ENCODE data around the gene PRKD3. TPM values are rescaled to one million over a fixed set of nuclear protein-coding genes. Genes with fewer than 3 reads are reported as not detected.
A peak's percentile ranks its signal among the peaks of the same experiment; 100 is the strongest.

PRKD3 gene
- total RNA-seq, 1 donor = 68.0 TPM

DNA sequence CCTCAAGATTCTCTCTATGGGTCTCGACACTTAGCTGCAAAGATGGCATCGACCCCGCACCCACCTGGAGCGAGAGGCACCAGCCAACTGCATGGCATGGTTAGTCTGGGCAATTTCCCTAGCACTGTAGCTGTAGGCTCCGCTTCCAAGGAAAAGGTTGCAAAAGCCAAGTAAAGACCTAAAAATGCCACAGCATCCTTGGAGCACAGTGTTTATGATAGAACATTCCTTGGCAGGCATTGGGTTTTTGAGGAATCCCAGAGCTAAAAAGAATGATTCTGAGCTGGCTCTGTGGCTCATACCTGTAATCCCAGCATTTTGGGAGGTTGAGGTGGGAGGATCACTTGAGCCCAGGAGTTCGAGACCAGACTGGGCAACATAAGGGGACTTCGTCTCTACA, 42.7 kb upstream of the PRKD3 start:
- TF ChIP-seq, protein P1, sequence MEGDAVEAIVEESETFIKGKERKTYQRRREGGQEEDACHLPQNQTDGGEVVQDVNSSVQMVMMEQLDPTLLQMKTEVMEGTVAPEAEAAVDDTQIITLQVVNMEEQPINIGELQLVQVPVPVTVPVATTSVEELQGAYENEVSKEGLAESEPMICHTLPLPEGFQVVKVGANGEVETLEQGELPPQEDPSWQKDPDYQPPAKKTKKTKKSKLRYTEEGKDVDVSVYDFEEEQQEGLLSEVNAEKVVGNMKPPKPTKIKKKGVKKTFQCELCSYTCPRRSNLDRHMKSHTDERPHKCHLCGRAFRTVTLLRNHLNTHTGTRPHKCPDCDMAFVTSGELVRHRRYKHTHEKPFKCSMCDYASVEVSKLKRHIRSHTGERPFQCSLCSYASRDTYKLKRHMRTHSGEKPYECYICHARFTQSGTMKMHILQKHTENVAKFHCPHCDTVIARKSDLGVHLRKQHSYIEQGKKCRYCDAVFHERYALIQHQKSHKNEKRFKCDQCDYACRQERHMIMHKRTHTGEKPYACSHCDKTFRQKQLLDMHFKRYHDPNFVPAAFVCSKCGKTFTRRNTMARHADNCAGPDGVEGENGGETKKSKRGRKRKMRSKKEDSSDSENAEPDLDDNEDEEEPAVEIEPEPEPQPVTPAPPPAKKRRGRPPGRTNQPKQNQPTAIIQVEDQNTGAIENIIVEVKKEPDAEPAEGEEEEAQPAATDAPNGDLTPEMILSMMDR (IDR thresholded peaks at IDR 0.05; ENCODE audit: extremely low read depth, low read depth, low read length) = no peak
- no peaks in the 10 kb centered on the region for H3K79me2 ChIP-seq (ENCODE audit: insufficient read depth, low read length)
- no peaks in the 10 kb centered on the region for H3K27me3 ChIP-seq (ENCODE audit: insufficient read depth, low read length)
- H3K27ac ChIP-seq (ENCODE audit: low read depth, low read length) = no peak overlapping the region
- no peak overlapping the region for H3K4me3 ChIP-seq (ENCODE audit: insufficient read depth, low read length)
- H3K9me3 ChIP-seq (ENCODE audit: low read depth, low read length) = no peaks in the 10 kb centered on the region
- DNase-seq (ENCODE audit: insufficient read length, low spot score, missing footprints) = no peak
- H4K20me1 ChIP-seq (ENCODE audit: insufficient read depth, low read length) = no peaks in the 10 kb centered on the region
- no peak overlapping the region for H2AFZ ChIP-seq (ENCODE audit: low read length)
- no peaks in the 10 kb centered on the region for H3K36me3 ChIP-seq (ENCODE audit: insufficient read depth, low read length)
- no peak overlapping the region for H3K4me2 ChIP-seq (ENCODE audit: insufficient read depth, low read length)
- peaks cover 13% of the 10 kb centered on the region for H3K4me1 ChIP-seq (ENCODE audit: insufficient read depth, low read length)

DNA sequence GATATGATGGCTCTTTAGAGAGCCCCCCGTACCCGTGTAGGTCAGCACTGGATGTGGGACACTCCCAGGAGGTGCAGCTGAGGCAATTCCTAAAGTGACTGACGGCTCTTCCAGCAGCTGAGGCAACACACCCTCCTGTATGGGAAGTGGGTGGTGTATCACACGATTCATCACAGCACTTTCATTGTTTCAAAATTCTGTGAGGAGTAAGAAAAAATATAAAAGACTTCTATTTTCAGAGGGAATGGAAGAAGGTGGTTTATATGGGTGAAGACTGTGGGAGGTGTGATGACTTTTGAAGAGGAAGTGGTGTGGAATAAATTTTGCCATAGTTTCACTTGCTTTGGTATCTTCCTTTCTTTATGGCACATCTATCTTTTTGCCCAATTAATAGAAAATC, 42.1 kb upstream of the PRKD3 start:
- no peak overlapping the region for H3K4me3 ChIP-seq (ENCODE audit: insufficient read depth, low read length)
- no peak overlapping the region for H3K27ac ChIP-seq (ENCODE audit: low read depth, low read length)
- TF ChIP-seq, protein P1 (IDR thresholded peaks at IDR 0.05; ENCODE audit: extremely low read depth, low read depth, low read length) = no peak
- no peaks in the 10 kb centered on the region for H3K9me3 ChIP-seq (ENCODE audit: low read depth, low read length)
- no peaks in the 10 kb centered on the region for H4K20me1 ChIP-seq (ENCODE audit: insufficient read depth, low read length)
- no peaks in the 10 kb centered on the region for H3K79me2 ChIP-seq (ENCODE audit: insufficient read depth, low read length)
- H2AFZ ChIP-seq (ENCODE audit: low read length) = no peak overlapping the region
- no peak for DNase-seq (ENCODE audit: insufficient read length, low spot score, missing footprints)
- H3K27me3 ChIP-seq (ENCODE audit: insufficient read depth, low read length) = no peaks in the 10 kb centered on the region
- no peaks in the 10 kb centered on the region for H3K36me3 ChIP-seq (ENCODE audit: insufficient read depth, low read length)
- H3K4me1 ChIP-seq (ENCODE audit: insufficient read depth, low read length) = peaks cover 13% of the 10 kb centered on the region
- H3K4me2 ChIP-seq (ENCODE audit: insufficient read depth, low read length) = no peak overlapping the region

DNA sequence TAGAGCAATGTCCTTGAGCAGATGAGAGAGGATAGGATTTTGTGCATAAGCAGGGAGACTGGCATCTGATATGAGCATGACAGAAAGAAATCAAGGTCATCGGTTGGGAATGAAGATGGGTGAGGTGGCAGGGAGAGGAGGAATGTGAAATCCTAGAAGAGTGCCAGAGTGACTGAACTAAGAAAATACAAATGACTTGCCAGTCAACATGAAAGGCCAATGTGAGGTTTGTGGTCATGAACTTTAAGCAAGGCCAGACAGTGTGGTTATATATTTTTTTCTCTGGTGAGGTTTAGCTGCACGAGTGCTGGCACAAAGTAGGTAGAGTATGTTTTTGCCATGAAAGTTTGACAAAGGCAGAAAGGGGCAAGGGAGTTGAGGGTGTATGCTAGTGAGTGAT, 41.0 kb upstream of the PRKD3 start:
- Histone ChIP-seq H3K4me1 (ENCODE audit: insufficient read depth, low read length) (peaks cover 13% of the 10 kb centered on the region), H3K79me2 (ENCODE audit: insufficient read depth, low read length) (no peaks in the 10 kb centered on the region), H2AFZ (ENCODE audit: low read length) (no peak overlapping the region), H3K36me3 (ENCODE audit: insufficient read depth, low read length) (no peaks in the 10 kb centered on the region), H4K20me1 (ENCODE audit: insufficient read depth, low read length) (no peaks in the 10 kb centered on the region), H3K27me3 (ENCODE audit: insufficient read depth, low read length) (no peaks in the 10 kb centered on the region), H3K4me2 (ENCODE audit: insufficient read depth, low read length) (peak overlapping the region; percentile 38), H3K9me3 (ENCODE audit: low read depth, low read length) (no peaks in the 10 kb centered on the region), H3K27ac (ENCODE audit: low read depth, low read length) (no peak overlapping the region), H3K4me3 (ENCODE audit: insufficient read depth, low read length) (no peak overlapping the region)
- DNase-seq (ENCODE audit: insufficient read length, low spot score, missing footprints) = peak; percentile 61
- TF ChIP-seq, protein P1 (IDR thresholded peaks at IDR 0.05; ENCODE audit: extremely low read depth, low read depth, low read length) = no peak

DNA sequence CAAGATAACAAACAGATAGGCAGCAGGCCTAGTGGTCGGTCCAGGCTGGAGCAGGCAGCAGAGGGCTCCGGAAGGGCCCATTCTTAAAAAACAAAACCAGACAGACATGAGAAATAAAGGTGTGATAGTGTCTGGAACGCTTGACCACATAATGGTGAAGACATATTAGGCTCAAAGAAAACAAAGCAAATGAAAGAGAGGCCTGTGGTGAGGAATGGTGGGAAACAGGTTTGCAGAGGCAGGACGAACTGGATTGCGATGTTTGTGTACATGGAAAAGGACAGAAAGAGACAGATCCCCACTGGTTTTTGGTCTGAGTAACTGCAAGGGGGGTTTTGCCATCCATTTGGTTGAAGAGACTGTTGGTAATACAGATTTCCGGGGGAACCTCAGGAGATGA, 39.7 kb upstream of the PRKD3 start:
- H3K36me3 ChIP-seq (ENCODE audit: insufficient read depth, low read length) = no peaks in the 10 kb centered on the region
- no peak overlapping the region for H2AFZ ChIP-seq (ENCODE audit: low read length)
- no peaks in the 10 kb centered on the region for H3K27me3 ChIP-seq (ENCODE audit: insufficient read depth, low read length)
- H3K4me3 ChIP-seq (ENCODE audit: insufficient read depth, low read length) = no peak overlapping the region
- no peak overlapping the region for H3K4me2 ChIP-seq (ENCODE audit: insufficient read depth, low read length)
- peaks cover 13% of the 10 kb centered on the region for H3K4me1 ChIP-seq (ENCODE audit: insufficient read depth, low read length)
- no peak overlapping the region for H3K27ac ChIP-seq (ENCODE audit: low read depth, low read length)
- no peaks in the 10 kb centered on the region for H3K79me2 ChIP-seq (ENCODE audit: insufficient read depth, low read length)
- H3K9me3 ChIP-seq (ENCODE audit: low read depth, low read length) = no peaks in the 10 kb centered on the region
- TF ChIP-seq, protein P1 (IDR thresholded peaks at IDR 0.05; ENCODE audit: extremely low read depth, low read depth, low read length) = no peak
- no peak for DNase-seq (ENCODE audit: insufficient read length, low spot score, missing footprints)
- no peaks in the 10 kb centered on the region for H4K20me1 ChIP-seq (ENCODE audit: insufficient read depth, low read length)
